ENCODE data around the gene GPSM1.

Gene GPSM1

DNA sequence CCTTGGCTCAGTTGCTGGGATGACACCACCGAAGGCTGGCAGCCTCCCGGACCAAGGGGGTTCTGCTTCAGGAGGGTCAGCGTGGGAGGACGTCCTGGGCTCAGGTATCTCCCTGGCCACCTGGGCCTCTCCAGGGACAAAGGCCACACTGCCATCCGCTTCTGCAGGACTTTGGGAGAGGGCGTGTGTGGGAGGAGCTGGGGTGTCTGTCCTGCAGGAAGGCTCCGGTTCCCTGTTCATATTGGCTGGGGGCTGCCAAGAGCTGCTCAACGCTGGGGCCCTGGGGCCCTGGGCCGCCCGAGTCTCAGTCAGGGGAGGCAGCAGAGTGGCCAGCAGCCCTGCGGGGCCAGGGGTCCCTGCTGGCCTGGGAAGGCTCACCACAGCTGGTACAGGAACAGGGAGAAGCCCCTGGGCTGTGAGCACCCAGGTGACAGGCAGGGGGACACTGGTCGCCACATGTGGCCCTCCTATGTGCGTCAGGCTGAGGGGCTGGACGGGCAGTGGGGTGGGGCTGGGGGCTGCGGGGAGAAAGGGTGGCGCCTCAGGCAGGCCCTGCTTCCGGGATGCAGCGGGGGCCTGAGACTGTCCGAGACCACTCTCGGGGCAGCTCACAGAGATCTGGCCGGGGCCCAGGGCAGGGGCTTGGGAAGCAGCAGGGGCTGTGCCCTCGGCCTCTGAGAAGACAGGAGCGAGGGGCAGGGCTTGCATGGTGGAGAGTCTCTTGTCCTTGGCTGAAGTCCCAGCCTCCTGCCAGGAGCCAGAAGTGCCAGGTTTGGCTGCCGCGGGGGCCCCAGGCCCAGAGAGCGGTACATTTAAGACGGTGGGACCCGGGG, 51.0 kb downstream of the GPSM1 start:
- DNase-seq: no peak

- no peak for DNase-seq
These were observed 51.6 kb downstream of the GPSM1 start for GRCh38 chr9:136379003-136379287.

- no peak for DNase-seq
These were observed 52.1 kb downstream of the GPSM1 start for GRCh38 chr9:136379401-136379800.

GRCh38 chr9:136379891-136380290, 52.6 kb downstream of the GPSM1 start:
- no peak for DNase-seq

DNA sequence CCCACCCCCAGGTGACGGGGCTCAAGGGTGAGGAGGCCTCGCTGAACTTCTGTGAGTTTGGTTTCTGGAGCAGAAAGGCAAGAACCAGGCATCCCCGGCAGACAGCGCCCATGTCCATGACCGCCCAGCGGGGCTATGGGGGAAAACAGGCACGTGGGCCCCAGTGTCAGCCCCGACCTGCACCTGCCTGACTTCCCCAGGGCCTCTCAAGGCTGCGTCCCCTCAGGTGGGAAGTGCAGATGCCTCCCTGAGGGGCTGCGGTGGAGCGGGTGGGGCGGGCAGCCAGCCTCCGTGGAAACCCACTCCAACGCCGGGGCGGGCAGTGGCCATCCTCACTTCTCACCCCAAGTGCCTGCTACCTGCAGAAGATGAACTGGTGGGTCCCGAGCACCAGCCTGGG, 53.0 kb downstream of the GPSM1 start:
- no peak for DNase-seq

DNA sequence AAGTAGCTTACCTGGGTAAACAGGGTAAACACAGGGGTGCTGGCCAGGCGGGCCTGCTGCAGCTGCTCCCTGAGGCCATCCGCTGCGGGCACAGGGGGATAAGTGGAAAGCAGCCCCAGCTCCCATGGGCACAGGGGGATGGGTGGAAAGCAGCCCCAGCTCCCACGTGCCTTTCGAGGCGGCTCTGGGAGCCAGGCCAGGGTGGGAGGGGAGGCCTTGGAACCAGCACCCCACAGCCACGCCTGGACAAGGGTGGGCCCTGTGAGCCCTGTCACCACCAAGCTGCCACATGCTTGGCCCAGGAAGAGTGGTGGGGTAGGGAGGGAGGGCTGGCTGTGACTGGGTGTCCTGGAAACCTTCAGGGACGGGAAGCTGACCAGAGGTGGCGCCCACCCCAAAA, 54.0 kb downstream of the GPSM1 start:
- no peak for DNase-seq

- no peak for DNase-seq
These were observed 54.7 kb downstream of the GPSM1 start for GRCh38 chr9:136381966-136382513.

GRCh38 chr9:136383436-136383835, 56.1 kb downstream of the GPSM1 start:
- DNase-seq: no peak

GRCh38 chr9:136385015-136385414, 57.7 kb downstream of the GPSM1 start:
- DNase-seq: no peak

GRCh38 chr9:136386018-136386417, 58.7 kb downstream of the GPSM1 start:
- DNase-seq: no peak

DNA sequence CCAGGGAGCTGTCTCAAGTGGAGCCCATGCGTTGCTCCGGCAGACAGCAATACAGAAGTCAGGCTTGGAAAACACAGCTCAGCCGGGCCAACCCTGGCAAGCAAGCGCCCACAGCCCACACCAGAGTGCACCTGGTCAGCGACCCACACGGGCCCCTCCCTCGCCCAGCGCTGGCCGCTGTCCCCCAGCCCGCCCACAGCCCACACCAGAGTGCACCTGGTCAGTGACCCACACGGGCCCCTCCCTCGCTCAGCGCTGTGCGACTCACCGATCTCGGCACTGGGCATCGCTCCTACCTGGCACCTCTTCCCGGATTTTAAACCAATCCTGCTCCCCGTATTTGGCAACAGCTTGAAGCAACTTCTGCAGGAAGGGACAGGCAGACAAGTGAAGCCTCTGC, 59.9 kb downstream of the GPSM1 start:
- no peak for DNase-seq

DNA sequence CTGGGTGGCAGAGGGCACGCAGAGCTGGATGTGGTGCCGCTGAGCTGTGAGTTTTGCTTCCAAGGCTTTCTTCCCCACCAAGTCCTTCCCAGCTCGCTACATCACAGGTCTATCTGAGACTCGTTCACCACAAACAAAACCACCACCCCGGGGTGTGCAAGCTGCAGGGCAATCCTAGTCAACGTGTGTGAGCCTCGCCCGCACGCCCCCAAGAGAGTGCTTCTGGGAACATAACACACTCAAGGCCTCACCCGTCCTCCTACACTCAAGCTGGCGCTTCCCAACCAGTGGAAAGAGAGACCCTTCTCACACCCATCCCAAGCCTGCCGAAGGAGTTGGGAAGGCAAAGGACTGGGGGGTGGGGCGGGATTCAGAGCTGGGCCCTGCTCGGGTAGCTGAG, 62.1 kb downstream of the GPSM1 start:
- DNase-seq: no peak

GRCh38 chr9:136391737-136392537, 64.6 kb downstream of the GPSM1 start:
- no peak for DNase-seq

- DNase-seq: no peak
These were observed 65.5 kb downstream of the GPSM1 start for GRCh38 chr9:136392538-136393449.

GRCh38 chr9:136393531-136393930, 66.2 kb downstream of the GPSM1 start:
- no peak for DNase-seq

DNA sequence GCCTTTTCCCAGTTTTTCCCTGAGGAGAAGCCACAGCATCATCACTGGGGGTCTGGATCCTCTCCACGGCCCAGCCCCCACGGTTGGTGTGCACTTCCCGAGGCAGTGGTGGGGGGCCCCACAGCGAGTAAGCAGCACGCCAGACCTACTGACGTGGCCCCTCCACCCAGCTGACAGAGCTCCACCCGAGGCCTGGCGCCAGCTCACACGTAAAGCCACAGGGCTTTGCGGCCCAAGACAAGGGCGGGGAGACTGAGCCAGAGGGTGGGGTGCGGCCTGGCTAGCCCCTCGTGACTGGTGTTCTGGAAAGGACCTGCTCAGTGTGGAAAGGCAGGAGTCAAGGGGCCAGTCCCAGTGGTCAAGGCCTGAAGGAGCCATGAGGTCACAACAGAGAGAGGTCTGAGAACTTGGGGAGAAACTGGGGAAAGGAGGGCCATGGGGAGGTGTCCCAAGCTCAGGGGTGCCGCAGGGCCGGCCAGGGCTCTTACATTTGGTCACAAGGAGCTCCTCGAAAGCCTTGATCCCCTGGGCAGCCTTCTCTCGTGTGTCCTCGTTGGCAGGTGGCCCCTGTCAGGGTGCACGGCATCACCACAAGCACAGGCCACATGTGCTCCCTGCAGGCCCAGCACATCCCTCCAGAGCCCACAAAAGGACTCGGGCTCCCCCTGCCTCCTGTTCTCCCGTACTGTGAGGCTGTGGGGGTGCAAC, 67.1 kb downstream of the GPSM1 start:
- no peak for DNase-seq

DNA sequence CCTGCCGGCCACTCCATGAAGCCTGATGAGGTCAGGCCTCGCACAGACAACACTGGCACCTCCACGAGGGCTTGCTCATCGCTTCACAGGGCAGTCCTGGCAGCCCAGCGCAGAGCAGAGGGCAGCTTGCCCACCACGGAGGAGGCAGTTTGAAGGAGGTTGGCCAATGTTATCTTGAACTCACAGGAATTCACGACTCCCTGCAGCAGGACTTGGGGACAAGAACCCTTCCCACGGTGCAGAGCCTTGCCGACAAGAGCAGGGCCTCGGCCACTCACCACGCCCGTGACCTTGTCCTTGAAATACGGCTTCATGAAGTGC, 67.6 kb downstream of the GPSM1 start:
- no peak for DNase-seq

- DNase-seq: no peak
These were observed 68.2 kb downstream of the GPSM1 start for GRCh38 chr9:136395345-136396218.

DNA sequence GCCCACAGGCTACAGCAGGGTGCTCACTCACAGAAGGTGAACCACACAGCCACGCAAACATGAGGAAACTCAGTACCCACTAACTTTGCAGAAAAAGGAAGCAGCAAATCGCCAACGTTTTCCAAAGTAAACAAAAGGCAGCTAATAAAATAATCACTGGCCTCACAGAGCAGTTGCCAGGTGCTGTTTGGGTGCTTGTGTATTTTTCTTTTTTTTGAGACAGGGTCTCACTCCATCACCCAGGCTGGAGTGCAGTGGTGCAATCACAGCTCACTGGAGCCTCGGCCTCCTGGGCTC, 68.8 kb downstream of the GPSM1 start:
- DNase-seq: no peak

DNA sequence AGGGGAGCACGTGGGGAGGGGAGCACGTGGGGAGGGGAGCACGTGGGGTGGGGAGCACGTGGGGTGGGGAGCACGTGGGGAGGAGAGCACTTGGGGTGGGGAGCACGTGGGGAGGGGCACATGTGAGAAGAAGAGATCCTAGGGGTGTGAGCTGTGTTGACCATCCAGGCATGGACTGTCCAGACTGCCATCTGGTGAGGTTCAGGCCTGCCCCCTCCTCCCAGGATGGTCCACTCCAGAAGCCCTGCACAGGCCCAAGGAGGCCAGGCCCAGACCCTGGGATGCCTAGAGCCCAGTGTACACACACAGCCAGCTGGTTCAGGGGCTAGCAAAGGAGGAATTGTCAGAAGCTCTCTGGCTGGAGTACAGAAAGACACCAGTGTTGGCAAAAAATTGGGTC, 70.3 kb downstream of the GPSM1 start:
- DNase-seq: no peak

GRCh38 chr9:136398286-136398685, 70.9 kb downstream of the GPSM1 start:
- no peak for DNase-seq
